H1 (cell line): ENCODE data around the gene ZNF175. TPM values are rescaled to one million over a fixed set of nuclear protein-coding genes. Genes with fewer than 3 reads are reported as not detected.

ENCODE experiments used
- RNF2 ChIP-seq: fragments of 200-900, 300-1000 bp; sonication (generic); IDR thresholded peaks from 2 replicates; pipeline ENCODE4 v1.7.1; 2016; ENCODE audit warnings: borderline replicate concordance, low read depth, mild to moderate bottlenecking, antibody characterized with exemption, low read length; ENCODE audit not compliant: poor library complexity, severe bottlenecking; ENCODE audit errors: missing control alignments
- SAP30 ChIP-seq: fragments of 300-600 bp; sonication (generic); IDR thresholded peaks from 2 replicates; pipeline ENCODE4 v1.7.1; 2012; ENCODE audit warnings: low read length, moderate library complexity, mild to moderate bottlenecking, inconsistent platforms; ENCODE audit not compliant: insufficient read depth, insufficient replicate concordance
- TBP ChIP-seq: IDR thresholded peaks from 2 replicates; pipeline ENCODE4 v1.6.1; 2011; ENCODE audit warnings: low read depth, low read length, improper control_type of control experiment
- polyA plus RNA-seq, 7 experiments: library from polyadenylated mRNA; depleted of rRNA in 3 of 7; stranded (reverse) in 5 of 7; unstranded in 2 of 7; fragments of >200 nt in 5 of 7; fragments of 200-250 nt in 2 of 7; gene quantifications; 1 replicate in 5 of 7; 2 replicates in 1 of 7; 4 replicates in 1 of 7; pipeline versions ENCODE4 v1.2.1 to v1.2.3, GENCODE V29; 2011 to 2013; ENCODE audit warnings: missing spikeins in 2 of 7, mixed read lengths in 2 of 7
- total RNA-seq: library from RNA; stranded (reverse); fragmentation: NEBNext Ultra II Directional; extraction: Animal tissue kit (Norgen Biotek cat#: 25700); gene quantifications from 2 replicates; pipeline ENCODE4 v1.2.1, GENCODE V29; 2021

The ZNF175 gene
- total and polyA plus RNA-seq, 2 of the 8 experiments (the other 6 are each of a cell fraction or from before 2014, with no cell fraction given), result 1.7 to 11.1 TPM

DNA sequence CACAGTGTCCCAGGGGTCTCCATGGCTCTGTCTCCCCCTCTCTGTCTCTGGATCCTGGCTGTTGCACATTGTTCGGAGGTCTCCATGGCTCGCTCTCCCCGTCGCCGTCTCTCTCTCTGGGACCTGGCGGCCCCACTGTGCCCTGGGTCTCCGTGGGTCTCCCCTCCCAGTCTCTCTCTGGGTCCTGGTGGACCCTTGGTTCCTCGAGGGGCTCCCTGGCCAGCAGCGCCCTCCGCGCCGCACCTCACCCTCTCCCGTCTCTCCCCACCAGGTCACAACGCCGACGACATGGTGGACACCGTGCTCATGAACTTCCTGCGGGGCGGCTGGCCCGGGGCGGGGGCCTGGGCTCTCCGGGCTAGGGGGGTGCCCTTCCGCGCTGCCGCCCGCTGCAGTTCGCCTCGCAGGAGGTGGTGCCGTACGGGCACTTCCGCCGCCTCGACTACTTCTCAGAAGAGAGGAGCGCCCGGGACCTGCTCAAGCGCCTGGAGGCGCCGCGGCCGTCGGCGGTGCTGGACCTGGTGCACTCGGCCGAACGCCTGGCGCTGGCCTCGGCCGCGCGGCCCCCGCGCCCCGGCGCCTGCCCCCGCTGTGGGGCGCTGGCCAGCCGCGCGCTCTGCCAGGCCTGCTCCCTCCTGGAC lies 30.0 kb downstream of the ZNF175 start (continued):
- TF ChIP-seq TBP (no peak), SAP30 (no peak), RNF2 (no peak)
